Vagina (tissue), 2 donors: ENCODE measurements around the gene ACOXL.

Source experiments
- POLR2AphosphoS5 ChIP-seq, 2 donors: sonication (generic); formaldehyde crosslinking; IDR thresholded peaks; one replicate each; pipeline ENCODE4 v1.9.0; 2017; ENCODE audit warnings: antibody characterized with exemption in 2 of 2, mild to moderate bottlenecking in 2 of 2, low read depth in 1 of 2; ENCODE audit not compliant: insufficient read depth in 1 of 2
- TF ChIP-seq, protein P1 (sequence below), 3 experiments: fragments of 450-650 bp in 2 of 3; fragments of 200-600 bp in 1 of 3; sonication (generic) in 1 of 3; IDR thresholded peaks; one replicate each; pipeline ENCODE4 v1.5.1; 2017 to 2019; ENCODE audit warnings: antibody characterized with exemption in 3 of 3, mild to moderate bottlenecking in 2 of 3, moderate library complexity in 2 of 3

DNA sequence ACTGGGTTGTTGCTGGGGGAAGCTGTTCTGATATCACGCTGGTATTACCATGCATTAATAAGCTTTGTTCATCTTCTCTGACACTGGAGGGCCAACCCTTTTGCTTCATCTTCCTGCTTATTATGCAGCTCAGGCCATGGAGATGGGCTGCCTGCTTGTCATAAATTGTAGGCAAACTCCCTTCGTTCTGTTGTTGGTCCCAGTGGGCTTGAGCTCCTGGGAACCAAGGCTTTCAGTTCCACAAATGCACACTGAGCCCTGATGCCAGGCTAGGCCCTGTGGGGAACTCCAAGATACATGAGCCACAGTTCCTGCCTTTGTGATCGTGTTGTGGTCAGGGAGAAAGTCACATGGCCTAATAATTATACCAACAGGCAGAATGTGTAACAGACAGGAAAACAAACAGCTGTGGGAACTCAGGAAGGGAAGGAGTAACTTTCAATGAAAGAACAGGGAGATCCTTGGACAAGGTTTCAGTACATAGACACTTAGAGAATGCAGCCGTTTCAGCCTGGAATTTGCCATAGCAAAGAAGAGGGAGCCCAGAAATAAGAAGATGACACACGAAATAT, 339.3 kb downstream of the ACOXL start:
- TF ChIP-seq, protein P1, sequence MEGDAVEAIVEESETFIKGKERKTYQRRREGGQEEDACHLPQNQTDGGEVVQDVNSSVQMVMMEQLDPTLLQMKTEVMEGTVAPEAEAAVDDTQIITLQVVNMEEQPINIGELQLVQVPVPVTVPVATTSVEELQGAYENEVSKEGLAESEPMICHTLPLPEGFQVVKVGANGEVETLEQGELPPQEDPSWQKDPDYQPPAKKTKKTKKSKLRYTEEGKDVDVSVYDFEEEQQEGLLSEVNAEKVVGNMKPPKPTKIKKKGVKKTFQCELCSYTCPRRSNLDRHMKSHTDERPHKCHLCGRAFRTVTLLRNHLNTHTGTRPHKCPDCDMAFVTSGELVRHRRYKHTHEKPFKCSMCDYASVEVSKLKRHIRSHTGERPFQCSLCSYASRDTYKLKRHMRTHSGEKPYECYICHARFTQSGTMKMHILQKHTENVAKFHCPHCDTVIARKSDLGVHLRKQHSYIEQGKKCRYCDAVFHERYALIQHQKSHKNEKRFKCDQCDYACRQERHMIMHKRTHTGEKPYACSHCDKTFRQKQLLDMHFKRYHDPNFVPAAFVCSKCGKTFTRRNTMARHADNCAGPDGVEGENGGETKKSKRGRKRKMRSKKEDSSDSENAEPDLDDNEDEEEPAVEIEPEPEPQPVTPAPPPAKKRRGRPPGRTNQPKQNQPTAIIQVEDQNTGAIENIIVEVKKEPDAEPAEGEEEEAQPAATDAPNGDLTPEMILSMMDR (IDR thresholded peaks at IDR 0.05) = no peak
- TF ChIP-seq POLR2AphosphoS5 (IDR thresholded peaks at IDR 0.05; ENCODE audit: insufficient read depth in 1 of 2, low read depth in 1 of 2) = no peak
